KMS-11 (cell line): ENCODE data around the gene CLDN20.

ENCODE experiments used
- H2AFZ ChIP-seq: fragments of 200-600 bp; sonication (generic); 2 replicates; pipeline ENCODE4 v1.6.1; 2016; ENCODE audit warnings: antibody characterized with exemption, mixed run types, low read depth
- H3K27ac ChIP-seq: fragments of 200-600 bp; sonication (generic); 2 replicates; pipeline ENCODE4 v1.6.1; 2016; ENCODE audit warnings: mild to moderate bottlenecking, mixed run types
- H3K27me3 ChIP-seq: fragments of 200-600 bp; sonication (generic); 2 replicates; pipeline ENCODE4 v1.6.1; 2017; ENCODE audit warnings: mild to moderate bottlenecking, low read depth, mixed run types, moderate library complexity; ENCODE audit not compliant: insufficient read depth
- H3K36me3 ChIP-seq: fragments of 200-600 bp; sonication (generic); 2 replicates; pipeline ENCODE4 v1.6.1; 2017; ENCODE audit warnings: mild to moderate bottlenecking, mixed run types; ENCODE audit not compliant: insufficient read depth
- H3K4me1 ChIP-seq: fragments of 200-600 bp; sonication (generic); 2 replicates; pipeline ENCODE4 v1.6.1; 2016; ENCODE audit warnings: mild to moderate bottlenecking, low read depth, mixed run types; ENCODE audit not compliant: poor library complexity, severe bottlenecking
- H3K4me2 ChIP-seq: fragments of 200-600 bp; sonication (generic); 2 replicates; pipeline ENCODE4 v1.7.0; 2016; ENCODE audit warnings: mild to moderate bottlenecking, mixed run types
- H3K4me3 ChIP-seq: fragments of 200-600 bp; sonication (generic); IDR thresholded peaks from 2 replicates; pipeline ENCODE4 v1.6.1; 2017; ENCODE audit warnings: low read depth, low read length, mixed read lengths; ENCODE audit not compliant: insufficient read depth
- H3K79me2 ChIP-seq: fragments of 200-600 bp; sonication (generic); 2 replicates; pipeline ENCODE4 v1.6.1; 2016; ENCODE audit warnings: low read depth, mixed run types; ENCODE audit not compliant: insufficient read depth
- H3K9ac ChIP-seq: fragments of 200-600 bp; sonication (generic); 2 replicates; pipeline ENCODE4 v1.6.1; 2016; ENCODE audit warnings: mild to moderate bottlenecking, mixed run types
- H4K20me1 ChIP-seq: fragments of 200-600 bp; sonication (generic); 2 replicates; pipeline ENCODE4 v1.6.1; 2016; ENCODE audit warnings: mild to moderate bottlenecking, mixed run types; ENCODE audit not compliant: insufficient read depth
- CTCF ChIP-seq: fragments of 200-600 bp; sonication (generic); conservative IDR thresholded peaks from 2 replicates; pipeline ENCODE4 v1.6.1; 2017; ENCODE audit warnings: low read depth, mild to moderate bottlenecking, antibody characterized with exemption, low read length, moderate library complexity, mixed read lengths

The CLDN20 gene

GRCh38 chr6:155273431-155273830, 9.6 kb downstream of the CLDN20 start:
- TF ChIP-seq CTCF, result no peak
- Histone ChIP-seq H3K27ac (no peak overlapping the region), H2AFZ (no peak overlapping the region), H3K4me3 (no peak overlapping the region), H3K4me1 (peaks cover 9% of the 10 kb centered on the region), H4K20me1 (no peaks in the 10 kb centered on the region), H3K36me3 (no peaks in the 10 kb centered on the region), H3K27me3 (no peaks in the 10 kb centered on the region), H3K4me2 (no peak overlapping the region), H3K79me2 (no peaks in the 10 kb centered on the region), H3K9ac (no peak overlapping the region)

DNA sequence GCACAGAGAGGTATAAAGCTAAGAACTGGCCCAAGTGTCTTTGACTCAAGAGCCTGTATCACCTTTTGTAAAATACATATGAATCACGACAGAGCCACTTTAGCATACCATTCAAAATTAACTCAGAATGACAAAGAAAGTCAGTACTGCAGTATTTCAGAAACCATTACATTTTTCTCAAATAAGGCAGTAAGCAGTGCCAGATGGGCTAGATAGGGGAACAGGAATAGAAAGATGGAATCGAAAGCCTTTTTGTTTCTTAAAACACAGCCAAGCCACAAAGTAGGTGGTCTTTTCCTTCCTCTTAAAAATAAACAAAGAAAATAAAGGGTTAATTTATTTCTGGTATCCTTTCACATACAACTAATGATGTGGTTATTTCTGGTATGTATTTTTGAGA, 10.3 kb downstream of the CLDN20 start:
- no peaks in the 10 kb centered on the region for H4K20me1 ChIP-seq
- no peak overlapping the region for H3K27ac ChIP-seq
- H3K9ac ChIP-seq, result no peak overlapping the region
- no peak overlapping the region for H3K4me3 ChIP-seq
- no peaks in the 10 kb centered on the region for H3K27me3 ChIP-seq
- no peak for TF ChIP-seq CTCF
- no peaks in the 10 kb centered on the region for H3K36me3 ChIP-seq
- H3K79me2 ChIP-seq, result no peaks in the 10 kb centered on the region
- H2AFZ ChIP-seq, result no peak overlapping the region
- H3K4me1 ChIP-seq, result peaks cover 9% of the 10 kb centered on the region
- no peak overlapping the region for H3K4me2 ChIP-seq

GRCh38 chr6:155274533-155274932, 10.7 kb downstream of the CLDN20 start:
- Histone ChIP-seq H2AFZ (no peak overlapping the region), H4K20me1 (no peaks in the 10 kb centered on the region), H3K4me1 (peaks cover 9% of the 10 kb centered on the region), H3K36me3 (no peaks in the 10 kb centered on the region), H3K4me3 (no peak overlapping the region), H3K27me3 (no peaks in the 10 kb centered on the region), H3K79me2 (no peaks in the 10 kb centered on the region), H3K4me2 (no peak overlapping the region), H3K27ac (no peak overlapping the region), H3K9ac (no peak overlapping the region)
- TF ChIP-seq CTCF, result no peak

GRCh38 chr6:155275808-155276480, 12.1 kb downstream of the CLDN20 start:
- no peaks in the 10 kb centered on the region for H4K20me1 ChIP-seq
- H3K9ac ChIP-seq, result no peak overlapping the region
- no peaks in the 10 kb centered on the region for H3K36me3 ChIP-seq
- H2AFZ ChIP-seq, result no peak overlapping the region
- peaks cover 9% of the 10 kb centered on the region for H3K4me1 ChIP-seq
- H3K79me2 ChIP-seq, result no peaks in the 10 kb centered on the region
- no peak overlapping the region for H3K4me3 ChIP-seq
- H3K27ac ChIP-seq, result no peak overlapping the region
- TF ChIP-seq CTCF, result no peak
- H3K4me2 ChIP-seq, result no peak overlapping the region
- H3K27me3 ChIP-seq, result no peaks in the 10 kb centered on the region
